HG03175 (cell line): ENCODE results near the gene KAT6B.

ENCODE experiments used
- ATAC-seq: cut with Tn5 transposase; IDR thresholded peaks from one replicate; pipeline ENCODE4 v1.9.1; 2021; ENCODE audit warnings: mild to moderate bottlenecking, moderate library complexity; ENCODE audit not compliant: unreplicated experiment

The KAT6B gene

DNA sequence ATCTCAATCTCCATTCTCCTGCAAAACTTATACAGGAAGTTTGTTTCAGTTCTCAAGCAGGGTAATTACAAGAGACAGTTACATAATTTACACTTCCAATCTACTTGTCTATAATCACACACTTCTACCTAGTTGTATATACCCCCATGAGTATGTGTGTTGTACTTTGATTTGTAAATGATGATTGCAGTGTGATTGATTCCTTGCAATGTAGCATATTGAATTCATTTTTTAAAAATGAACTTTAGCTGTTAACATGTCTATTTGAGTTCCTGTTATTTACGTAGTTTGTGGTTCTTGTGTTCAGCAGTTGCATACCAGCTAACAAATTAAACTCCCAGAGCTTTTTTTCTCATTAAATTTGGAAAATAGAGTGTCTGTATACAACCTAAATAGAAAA is 182.6 kb downstream of the KAT6B start:
- ATAC-seq = no peak

DNA sequence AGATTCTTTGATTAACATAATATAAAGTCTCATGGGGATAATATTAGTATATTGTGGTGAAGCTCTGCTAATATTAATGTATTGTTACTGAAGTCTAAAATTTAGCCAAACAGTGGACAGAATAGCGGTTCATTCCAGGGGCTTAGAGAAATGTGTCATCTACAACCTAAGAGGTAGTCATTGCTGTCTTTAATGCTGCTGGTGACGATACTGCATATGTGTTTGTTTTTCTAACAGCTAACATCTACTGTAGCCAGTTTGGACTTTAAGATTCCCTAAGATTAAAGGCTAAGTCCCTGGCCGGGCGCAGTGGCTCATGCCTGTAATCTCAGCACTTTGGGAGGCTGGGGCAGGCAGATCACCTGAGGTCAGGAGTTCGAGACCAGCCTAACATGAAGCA is 183.0 kb downstream of the KAT6B start:
- ATAC-seq = no peak

DNA sequence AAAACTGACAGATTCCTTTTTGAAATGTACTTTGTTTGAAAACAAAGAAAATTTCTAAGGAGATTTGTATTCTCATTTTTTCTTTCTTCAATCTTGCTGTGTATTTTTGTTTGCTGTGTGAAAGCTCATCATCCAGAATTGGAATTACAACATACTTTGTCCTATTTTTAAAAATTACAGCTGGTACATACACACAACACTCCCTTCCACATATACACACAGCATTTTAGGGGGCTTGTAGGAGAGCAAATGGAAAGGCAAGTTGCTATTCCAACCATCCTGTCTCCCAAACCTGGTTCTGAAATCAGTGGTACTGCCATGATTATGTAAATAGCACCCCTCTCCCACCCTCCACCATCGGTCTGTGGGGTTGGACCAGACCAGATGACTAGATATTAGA is 184.0 kb downstream of the KAT6B start:
- no peak for ATAC-seq

DNA sequence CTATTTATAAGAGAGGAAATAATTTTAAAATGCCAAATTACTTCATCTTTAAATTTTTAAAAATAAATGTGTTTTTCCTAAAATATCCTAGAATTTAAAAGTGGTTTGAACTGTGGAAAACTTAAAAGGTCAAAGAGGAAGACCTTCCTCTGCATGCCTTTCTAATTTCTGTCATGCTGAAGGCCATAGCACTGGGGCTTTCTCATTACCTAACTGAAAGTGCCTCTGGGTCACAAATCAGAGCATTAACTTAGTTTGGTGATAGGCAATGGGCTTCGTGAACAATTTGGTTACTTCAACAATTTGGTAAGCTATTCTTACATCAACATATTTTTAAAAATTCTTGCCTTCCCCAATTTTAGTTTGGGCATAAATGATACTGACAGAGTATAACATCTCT is 184.8 kb downstream of the KAT6B start:
- ATAC-seq = no peak

DNA sequence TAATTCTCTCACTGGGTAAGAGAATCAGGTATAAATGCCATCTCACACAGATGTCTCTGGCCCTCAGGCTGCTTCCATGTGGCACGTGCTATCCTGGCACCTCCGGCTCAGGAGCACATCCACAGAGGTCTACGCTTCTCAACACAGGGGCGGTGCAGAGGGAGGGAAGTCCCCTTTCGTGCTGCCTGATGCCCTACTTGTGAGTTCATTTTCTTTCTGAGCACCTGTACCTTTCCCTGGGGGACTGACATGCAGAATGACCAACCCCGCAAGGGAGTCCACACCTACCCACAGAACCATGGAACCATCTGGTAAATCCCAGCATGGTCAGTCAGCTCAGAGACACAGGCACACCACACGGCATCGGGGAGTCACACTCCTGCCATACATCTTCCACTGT is 186.1 kb downstream of the KAT6B start:
- no peak for ATAC-seq

DNA sequence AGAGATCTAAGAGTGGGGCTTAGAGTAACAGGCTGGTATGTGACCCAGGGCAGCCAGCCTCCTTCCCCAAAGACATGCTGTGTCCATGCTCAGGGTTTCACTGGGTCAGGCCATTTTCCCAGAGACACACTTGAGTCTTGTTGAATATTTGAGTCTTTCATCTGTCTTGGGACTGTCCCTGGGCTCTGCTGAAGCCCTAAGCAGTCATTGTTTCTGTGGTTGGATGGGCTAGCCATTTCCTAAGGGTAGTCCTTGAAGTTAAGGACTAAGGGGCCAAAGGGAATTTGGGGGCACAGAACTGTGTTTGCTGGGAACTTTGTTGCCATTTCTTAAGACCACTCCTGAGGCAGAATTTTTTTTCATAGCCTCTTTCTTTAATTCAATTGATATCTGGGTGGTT is 186.6 kb downstream of the KAT6B start:
- ATAC-seq = no peak

DNA sequence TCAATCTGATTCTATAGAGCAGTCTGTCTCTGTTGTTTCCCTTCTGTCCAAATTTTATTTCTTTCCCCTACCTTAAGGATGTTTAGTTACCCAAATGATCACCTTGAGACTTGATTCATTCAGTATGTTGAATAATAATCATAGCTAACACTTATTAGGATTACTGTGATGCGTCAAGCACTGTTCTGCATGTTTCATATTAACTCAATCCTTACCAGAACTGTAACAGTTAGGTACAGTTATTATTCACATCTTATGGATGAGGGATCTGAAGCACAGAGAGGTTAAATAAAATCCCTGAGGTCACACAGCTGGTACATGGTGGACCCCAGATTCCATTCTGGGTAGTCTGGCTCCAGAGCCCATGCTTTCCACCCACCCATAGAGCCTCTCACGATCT is 187.1 kb downstream of the KAT6B start:
- no peak for ATAC-seq

DNA sequence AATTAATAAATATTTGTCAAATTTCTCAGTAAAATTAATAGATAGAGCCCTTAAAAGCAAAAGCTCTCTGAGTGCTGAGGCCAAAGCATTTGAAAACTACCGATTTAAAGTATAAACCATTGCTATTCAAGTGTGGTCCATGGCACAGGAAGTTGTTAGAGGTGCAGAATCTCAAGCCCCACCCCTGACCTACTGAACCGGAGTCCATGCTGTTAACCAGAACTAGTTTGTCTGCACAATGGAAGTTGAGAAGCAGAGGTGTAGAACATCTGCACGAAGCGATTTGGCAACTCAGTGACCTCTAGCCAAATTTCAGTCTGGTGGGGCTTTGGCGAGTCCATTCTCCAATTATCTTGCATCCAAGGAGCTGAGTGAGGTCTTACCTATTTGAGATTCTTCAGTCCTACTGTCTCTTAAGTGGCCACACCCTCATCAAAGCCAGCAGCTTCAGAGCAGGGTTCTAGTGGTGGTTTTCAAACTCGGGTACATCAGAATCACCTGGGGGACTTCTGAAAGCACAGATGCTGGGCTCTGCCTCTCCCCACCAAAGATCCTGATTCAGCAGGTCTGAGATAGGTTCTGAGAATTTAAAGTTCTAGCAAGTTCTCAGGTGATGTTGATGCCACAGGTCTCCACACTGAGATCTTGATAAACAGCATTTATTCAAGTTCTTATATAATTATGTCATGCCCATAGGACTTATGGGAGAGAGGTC is 188.3 kb downstream of the KAT6B start:
- no peak for ATAC-seq

DNA sequence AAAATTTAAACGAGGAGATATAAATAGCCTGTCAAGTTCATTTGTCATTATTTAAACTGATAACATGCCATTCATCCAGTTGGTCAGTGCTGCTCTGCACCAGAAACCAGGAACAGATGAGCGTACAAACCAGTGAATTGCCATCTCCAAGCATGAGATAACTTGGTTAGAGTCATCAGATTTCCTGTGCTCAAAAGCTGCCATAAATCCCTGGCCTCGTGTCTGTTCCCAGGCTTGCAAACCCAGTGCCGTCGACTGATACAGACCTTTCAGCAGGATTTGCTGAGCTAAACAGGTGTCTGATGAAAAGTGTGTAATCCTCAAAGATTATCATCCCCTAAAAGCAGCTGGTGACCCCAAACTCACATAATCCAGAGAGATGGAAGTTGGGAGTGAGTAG is 189.0 kb downstream of the KAT6B start:
- ATAC-seq = no peak

DNA sequence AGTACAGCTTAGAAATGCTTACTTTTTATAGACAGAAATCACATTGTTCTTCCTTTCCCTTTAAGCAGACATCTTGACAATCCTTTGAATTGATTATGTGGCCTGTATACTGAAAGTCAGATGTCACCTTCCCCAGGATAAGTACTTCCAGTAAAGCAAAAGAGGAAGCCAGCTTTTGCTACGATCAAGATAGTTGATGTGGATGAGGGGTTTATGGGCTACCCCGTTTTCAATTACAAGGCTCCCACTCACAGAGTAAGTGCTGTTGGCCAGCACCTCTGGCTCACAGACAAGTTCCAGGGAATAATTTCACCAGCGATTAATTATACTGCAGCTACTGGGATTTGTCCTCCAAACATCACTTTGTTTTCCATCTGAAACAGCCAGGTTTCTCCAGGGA is 189.9 kb downstream of the KAT6B start:
- ATAC-seq = no peak

DNA sequence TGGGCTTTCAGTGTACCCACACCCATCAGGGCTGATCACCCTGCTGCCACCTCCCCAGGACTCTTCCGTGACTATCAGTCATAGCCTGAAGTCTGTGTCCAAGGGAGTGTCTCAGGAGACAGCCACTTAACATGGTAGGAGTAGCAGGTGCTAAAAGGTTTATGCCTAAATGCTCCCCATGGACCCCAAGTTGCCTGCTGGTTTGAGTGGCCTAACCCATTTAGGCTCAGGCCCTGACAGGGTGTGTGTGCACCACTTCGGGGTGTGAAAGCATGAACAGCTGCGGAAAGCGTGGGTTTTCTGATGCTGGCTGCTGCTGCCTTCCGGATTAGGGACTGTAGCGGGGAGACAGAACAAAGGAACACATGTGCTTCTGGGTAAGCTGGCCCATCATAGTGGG is 191.9 kb downstream of the KAT6B start:
- ATAC-seq = no peak

DNA sequence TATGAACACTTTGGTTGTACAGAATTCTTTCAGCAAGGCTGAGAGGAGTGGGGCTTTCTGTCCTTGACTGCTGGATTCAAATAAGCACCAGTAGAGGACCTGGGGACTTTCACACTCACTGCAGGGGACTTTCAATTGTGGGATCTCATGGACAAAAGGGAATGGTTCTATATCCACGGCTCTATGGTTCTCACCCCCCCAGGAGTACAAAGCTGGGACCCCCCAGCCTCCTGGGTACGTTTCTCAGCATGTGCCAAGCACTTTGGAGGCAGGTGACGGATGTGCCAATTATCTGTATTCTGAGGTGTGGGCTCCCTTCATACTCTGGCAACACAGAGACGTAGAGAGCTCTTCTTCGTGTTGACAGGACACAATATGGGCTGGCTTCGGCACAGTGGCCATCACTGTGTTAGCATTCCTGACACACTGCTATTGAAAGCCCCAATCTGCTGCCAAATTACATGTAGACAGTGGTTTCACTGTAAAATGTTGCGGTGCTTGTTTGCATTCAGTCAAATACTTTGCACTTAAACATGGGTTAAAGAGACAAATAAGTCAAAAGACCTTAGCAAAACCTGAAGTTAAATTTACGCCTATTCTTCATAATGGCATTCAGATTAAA is 192.4 kb downstream of the KAT6B start:
- no peak for ATAC-seq

DNA sequence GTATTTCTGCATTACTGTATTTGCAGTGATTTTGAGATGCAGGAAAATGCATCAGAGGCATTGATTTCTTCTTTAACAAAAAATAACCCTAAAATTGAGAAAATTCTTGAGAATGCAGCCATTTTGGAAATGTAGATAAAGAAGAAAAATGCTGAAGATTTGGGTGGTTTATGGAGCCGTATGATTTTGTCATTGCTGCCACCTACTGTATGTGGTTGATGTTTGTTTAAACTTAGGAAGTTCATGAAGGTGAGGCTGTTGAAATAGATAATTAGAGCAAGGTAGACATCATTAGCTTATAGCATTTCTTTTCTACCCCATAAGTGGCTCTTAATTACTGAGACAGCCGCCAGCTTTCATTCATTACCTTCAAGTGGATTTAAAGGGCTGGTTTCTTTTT is 193.0 kb downstream of the KAT6B start:
- ATAC-seq = no peak

DNA sequence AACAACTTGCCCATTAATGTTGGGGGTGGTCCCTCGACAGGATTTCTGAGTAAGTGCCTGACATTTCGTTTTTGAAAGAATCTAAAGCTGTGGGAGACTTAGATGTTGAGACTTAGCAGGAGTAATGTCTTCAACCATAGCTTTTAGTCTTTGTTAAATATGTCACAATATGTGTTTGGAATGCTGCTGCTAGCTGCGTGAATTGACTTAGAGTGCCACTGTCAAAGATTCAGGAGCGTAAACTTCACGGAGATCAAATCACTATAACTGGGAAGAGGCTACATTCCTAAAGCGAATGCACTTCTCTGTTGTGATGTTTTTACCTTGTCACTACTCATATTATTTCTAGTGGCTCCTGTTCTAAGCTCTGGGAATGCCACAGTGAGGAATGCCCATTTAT is 193.8 kb downstream of the KAT6B start:
- ATAC-seq = no peak

DNA sequence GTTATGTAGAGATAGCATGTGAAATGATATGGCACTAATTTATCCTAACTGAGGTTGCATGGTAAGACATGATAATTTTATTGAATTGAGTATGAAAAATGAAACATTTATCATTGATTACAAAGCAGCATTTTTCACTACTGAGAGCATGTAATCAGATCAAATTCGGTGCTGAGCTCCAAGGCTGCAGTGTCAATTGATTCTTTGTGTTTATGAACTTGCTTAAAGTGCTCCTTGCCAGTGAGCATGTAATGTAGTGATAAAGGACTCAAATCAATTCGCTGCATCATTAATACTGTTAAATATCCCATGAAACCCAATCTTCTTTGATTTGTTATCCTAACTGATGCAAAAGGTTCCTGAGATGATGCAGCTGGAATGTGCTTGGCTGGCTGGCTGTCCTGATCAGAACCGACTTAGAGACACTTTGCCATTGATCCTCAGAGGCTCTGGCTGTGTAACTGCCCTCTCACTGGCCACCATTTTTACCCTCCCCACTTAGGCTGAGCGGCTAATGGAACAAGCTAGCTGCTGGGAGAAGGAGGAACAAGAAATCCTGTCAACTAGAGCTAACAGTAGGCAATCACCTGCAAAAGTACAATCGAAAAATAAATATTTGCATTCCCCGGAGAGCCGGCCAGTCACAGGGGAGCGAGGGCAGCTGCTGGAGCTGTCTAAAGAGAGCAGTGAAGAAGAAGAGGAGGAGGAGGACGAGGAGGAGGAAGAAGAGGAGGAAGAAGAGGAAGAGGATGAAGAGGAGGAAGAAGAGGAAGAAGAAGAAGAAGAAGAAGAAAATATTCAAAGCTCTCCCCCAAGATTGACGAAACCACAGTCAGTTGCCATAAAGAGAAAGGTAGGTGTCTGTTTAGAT is 195.2 kb downstream of the KAT6B start:
- no peak for ATAC-seq

DNA sequence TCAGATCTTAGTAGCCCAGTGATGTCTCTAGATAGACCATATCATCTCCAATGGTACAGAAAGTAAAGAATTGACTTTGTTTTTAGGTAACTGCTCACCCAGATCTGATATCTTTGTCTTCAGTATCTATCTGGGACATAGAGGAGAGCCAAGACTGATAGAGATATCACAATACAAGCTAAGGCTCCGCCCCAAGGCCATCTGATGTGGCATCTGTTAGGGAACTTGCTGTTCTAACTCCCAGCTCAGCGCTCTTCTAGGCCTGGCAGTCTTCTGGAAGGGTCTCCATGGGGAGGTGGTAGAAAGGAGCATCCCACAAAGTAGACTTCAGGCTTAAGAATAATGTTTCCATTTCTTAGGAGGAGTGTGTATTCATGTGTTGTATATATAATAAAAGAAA is 196.7 kb downstream of the KAT6B start:
- ATAC-seq = no peak

DNA sequence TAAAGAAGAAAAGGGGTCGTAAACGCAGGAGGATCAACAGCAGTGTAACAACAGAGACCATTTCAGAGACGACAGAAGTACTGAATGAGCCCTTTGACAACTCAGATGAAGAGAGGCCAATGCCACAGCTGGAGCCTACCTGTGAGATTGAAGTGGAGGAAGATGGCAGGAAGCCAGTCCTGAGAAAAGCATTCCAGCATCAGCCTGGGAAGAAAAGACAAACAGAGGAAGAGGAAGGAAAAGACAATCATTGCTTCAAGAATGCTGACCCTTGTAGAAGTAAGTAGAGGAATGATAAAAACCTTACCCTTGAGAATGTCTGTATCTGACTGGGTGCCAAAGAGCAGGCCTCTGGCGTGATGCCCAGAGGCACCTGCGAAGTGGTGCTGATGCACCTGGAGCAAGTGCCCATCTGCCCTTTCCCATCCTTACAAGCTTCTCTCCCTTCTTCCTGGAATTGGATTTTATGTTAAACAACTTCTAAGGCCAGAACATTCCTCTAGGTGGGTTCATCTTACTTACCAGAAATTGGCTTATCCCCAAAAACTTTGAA is 198.6 kb downstream of the KAT6B start:
- ATAC-seq = no peak

DNA sequence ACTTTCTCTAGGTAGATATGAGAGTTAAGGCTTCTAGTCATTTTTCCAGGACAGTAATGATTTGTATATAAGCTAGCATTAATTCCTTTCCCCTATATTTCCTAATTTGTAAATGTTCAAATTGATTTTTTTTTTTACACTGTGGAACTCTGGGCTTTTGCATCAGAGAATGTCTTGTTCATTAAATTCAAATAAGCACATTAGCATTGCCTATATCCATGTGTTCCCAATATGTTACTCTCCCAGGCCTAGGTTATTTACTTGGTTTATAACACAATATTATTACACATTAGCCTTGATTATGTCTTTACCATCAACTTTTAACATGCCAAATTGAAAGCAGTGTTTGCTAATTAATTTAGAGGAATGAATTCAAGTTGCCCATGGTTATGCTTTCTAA is 201.6 kb downstream of the KAT6B start:
- ATAC-seq = no peak

DNA sequence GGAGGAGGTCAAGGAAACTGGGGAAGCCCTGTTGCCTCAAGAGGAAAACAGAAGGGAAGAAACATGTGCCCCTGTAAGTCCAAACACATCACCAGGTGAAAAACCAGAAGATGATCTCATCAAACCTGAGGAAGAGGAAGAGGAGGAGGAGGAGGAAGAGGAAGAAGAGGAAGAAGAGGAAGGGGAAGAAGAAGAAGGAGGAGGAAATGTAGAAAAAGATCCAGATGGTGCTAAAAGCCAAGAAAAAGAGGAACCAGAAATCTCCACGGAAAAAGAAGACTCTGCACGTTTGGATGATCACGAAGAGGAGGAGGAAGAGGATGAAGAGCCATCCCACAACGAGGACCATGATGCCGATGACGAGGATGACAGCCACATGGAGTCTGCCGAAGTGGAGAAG is 202.3 kb downstream of the KAT6B start:
- no peak for ATAC-seq

DNA sequence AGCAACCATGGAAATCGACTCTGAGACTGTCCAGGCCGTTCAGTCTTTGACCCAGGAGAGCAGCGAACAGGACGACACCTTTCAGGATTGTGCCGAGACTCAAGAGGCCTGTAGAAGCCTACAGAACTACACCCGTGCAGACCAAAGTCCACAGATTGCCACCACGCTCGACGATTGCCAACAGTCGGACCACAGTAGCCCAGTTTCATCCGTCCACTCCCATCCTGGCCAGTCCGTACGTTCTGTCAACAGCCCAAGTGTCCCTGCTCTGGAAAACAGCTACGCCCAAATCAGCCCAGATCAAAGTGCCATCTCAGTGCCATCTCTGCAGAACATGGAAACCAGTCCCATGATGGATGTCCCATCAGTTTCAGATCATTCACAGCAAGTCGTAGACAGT is 203.0 kb downstream of the KAT6B start:
- no peak for ATAC-seq

DNA sequence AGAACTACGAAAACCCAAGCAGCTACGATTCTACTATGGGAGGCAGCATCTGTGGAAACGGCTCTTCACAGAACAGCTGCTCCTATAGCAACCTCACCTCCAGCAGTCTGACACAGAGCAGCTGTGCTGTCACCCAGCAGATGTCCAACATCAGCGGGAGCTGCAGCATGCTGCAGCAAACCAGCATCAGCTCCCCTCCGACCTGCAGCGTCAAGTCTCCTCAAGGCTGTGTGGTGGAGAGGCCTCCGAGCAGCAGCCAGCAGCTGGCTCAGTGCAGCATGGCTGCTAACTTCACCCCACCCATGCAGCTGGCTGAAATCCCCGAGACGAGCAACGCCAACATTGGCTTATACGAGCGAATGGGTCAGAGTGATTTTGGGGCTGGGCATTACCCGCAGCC is 203.5 kb downstream of the KAT6B start:
- ATAC-seq = no peak

DNA sequence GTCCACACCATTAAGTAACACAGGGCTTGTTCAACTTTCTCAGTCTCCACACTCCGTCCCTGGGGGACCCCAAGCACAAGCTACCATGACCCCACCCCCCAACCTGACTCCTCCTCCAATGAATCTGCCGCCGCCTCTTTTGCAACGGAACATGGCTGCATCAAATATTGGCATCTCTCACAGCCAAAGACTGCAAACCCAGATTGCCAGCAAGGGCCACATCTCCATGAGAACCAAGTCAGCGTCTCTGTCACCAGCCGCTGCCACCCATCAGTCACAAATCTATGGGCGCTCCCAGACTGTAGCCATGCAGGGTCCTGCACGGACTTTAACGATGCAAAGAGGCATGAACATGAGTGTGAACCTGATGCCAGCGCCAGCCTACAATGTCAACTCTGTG is 204.0 kb downstream of the KAT6B start:
- ATAC-seq = no peak
